Activated naive CD8-positive, alpha-beta T cell treated with anti-CD3 and anti-CD28 coated beads for 36 hours (primary cell): ENCODE data around the gene SUN3. TPM values are rescaled to one million over a fixed set of nuclear protein-coding genes. Genes with fewer than 3 reads are reported as not detected.

Experiments used
- DNase-seq: peaks from one replicate; pipeline ENCODE4 v3.0.0; 2021
- H3K27ac Mint-ChIP-seq: one replicate; pipeline ENCODE4 v1.8.0; 2022; ENCODE audit warnings: mild to moderate bottlenecking, moderate library complexity, mixed read lengths
- H3K27me3 Mint-ChIP-seq: one replicate; pipeline ENCODE4 v1.8.0; 2022; ENCODE audit warnings: mild to moderate bottlenecking, mixed read lengths
- H3K36me3 Mint-ChIP-seq: one replicate; pipeline ENCODE4 v1.8.0; 2021; ENCODE audit warnings: mild to moderate bottlenecking, mixed read lengths
- H3K4me1 Mint-ChIP-seq: one replicate; pipeline ENCODE4 v1.8.0; 2021; ENCODE audit warnings: mixed read lengths
- H3K4me3 Mint-ChIP-seq: one replicate; pipeline ENCODE4 v1.8.0; 2022; ENCODE audit warnings: mild to moderate bottlenecking, moderate library complexity, mixed read lengths
- H3K9me3 Mint-ChIP-seq: one replicate; pipeline ENCODE4 v1.8.0; 2022; ENCODE audit warnings: mixed read lengths
- total RNA-seq, 2 experiments: library from RNA; stranded (reverse); gene quantifications; one replicate each; pipeline ENCODE4 v1.2.3, GENCODE V29; 2021

Gene SUN3
- total RNA-seq, 2 experiments from 2014 or later: 0.54 TPM; not detected in 1

DNA sequence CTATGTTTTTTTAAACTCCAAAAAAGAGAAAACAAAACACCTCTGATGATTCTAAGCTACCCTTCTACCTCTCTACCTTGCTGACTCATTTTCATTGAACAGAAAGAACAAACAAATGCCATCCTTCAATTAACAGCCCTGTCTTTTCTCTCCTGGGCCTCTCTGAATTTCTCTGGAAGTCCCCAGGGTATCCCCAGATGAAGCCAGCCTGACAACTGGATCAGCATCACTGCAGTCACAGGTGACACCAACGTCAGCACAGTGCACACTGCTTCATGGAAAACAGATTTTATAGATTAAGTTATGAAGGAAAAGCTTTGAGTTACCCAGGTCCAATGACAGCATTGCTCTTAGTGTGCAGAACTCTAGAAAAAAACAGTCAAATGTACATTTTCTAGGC, 55.2 kb downstream of the SUN3 start:
- no peak overlapping the region for H3K4me3 Mint-ChIP-seq
- peak overlapping the region; percentile 63 for H3K27ac Mint-ChIP-seq
- peak; percentile 12 for DNase-seq
- H3K27me3 Mint-ChIP-seq: no peaks in the 10 kb centered on the region
- peaks cover 44% of the 10 kb centered on the region for H3K36me3 Mint-ChIP-seq
- H3K9me3 Mint-ChIP-seq: no peaks in the 10 kb centered on the region
- H3K4me1 Mint-ChIP-seq: peaks cover 41% of the 10 kb centered on the region

DNA sequence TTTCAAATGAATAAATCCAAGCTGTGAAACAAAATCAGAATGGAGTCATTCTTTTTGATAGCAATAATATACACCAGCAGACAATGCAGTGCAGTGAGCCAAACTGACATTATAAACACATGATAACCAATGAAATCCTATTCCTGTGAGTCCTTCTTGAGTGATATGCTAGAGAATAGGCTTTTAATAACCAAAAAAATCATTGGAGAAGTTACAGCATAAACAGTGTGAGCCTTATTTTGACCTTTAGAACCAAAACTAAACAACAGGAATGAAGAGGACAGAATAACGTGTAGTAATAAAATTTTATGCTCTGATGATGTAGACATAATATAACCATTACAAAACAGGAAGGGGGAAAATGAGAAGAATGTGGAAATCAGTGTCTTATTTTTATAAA, 58.1 kb downstream of the SUN3 start:
- H3K4me3 Mint-ChIP-seq: no peak overlapping the region
- H3K27ac Mint-ChIP-seq: no peak overlapping the region
- no peaks in the 10 kb centered on the region for H3K9me3 Mint-ChIP-seq
- H3K27me3 Mint-ChIP-seq: no peaks in the 10 kb centered on the region
- peaks cover 31% of the 10 kb centered on the region for H3K4me1 Mint-ChIP-seq
- peaks cover 41% of the 10 kb centered on the region for H3K36me3 Mint-ChIP-seq
- no peak for DNase-seq

DNA sequence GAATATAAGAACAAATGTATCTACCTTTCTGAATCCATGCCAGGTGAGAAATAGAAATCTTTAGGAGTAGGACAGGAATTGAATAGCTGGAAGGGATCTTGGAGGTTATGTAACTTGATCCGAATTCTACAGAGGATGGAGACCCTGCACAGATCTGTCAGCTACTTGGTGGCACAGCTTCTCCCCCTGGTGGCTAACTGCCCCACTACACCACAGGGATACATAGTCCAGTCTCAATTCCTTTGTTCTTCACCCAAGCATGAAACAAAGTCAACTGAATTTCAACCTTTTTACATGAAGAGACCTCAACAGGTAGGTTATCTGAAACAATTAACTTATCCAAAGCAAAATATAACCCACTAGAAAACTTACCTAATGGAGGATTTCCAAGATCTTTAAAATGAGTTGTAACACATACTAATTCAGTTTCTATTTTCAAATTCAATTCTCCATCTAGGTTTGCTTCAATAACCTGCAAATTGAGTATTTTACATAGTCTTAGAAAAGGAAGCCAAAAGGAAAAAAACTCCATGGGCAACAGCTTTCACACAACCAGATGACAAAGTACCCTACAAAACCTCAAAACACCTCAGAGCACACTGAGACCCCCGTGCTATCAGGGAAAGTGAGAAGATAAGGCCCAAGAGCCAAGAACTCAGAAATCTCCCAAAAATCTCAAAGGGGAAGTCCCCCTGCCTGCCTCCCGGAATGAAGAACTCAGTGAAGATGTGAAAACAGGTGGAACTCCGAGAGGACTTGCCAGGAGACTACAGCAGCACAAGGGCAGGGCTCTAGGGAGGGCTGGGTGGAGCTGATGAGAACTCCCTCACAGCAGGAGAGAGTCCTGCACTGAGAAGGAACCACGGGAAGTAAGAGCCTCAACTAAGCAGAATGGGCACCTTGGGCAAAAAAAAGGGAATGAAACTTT, 59.8 kb downstream of the SUN3 start:
- Mint-ChIP-seq H3K27me3 (no peaks in the 10 kb centered on the region), H3K27ac (no peak overlapping the region), H3K36me3 (peaks cover 42% of the 10 kb centered on the region), H3K4me1 (peaks cover 27% of the 10 kb centered on the region), H3K9me3 (no peaks in the 10 kb centered on the region), H3K4me3 (no peak overlapping the region)
- peak; percentile 45 for DNase-seq

DNA sequence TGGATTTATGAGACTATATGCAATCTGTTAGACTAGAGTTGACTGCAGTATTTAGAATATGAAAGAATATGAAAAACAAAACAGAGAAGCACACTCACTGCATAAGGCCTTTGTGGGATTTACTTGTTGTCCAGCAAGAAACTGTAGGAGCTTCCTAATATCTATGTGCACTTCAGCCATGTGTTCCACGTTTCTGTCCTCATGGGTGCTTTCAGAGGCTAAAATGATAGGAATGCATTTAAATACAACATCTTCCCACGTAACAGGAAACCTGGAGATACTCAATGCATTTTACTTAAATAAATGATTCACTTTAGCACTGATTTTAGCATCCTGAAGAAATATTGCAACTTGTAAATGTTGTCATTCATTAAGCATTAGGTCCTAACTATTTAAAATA, 61.2 kb downstream of the SUN3 start:
- peaks cover 15% of the 10 kb centered on the region for H3K4me1 Mint-ChIP-seq
- no peak for DNase-seq
- no peak overlapping the region for H3K27ac Mint-ChIP-seq
- no peaks in the 10 kb centered on the region for H3K27me3 Mint-ChIP-seq
- H3K9me3 Mint-ChIP-seq: no peaks in the 10 kb centered on the region
- peaks cover 36% of the 10 kb centered on the region for H3K36me3 Mint-ChIP-seq
- H3K4me3 Mint-ChIP-seq: no peak overlapping the region

DNA sequence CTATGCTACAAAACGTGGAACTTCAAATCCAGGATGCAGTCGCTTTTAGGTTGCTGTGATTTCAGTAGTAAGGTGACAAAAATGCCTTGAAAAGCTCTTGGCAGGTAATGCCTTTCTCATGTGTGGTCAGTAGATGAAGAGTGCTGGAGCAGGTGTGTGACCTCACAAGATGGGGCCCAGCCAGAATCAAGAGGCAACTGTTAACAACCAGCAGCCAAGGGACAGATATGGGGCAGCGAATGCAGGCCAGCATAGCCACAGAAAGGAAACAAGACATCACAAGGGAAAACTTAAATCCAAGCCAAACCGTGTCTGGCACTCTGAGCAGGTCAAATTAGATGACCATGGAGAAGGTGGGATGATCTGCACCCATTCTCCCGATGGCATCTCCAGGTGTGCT, 61.8 kb downstream of the SUN3 start:
- DNase-seq: no peak
- no peaks in the 10 kb centered on the region for H3K9me3 Mint-ChIP-seq
- peaks cover 15% of the 10 kb centered on the region for H3K4me1 Mint-ChIP-seq
- no peak overlapping the region for H3K27ac Mint-ChIP-seq
- no peak overlapping the region for H3K4me3 Mint-ChIP-seq
- H3K36me3 Mint-ChIP-seq: peaks cover 37% of the 10 kb centered on the region
- H3K27me3 Mint-ChIP-seq: no peaks in the 10 kb centered on the region

DNA sequence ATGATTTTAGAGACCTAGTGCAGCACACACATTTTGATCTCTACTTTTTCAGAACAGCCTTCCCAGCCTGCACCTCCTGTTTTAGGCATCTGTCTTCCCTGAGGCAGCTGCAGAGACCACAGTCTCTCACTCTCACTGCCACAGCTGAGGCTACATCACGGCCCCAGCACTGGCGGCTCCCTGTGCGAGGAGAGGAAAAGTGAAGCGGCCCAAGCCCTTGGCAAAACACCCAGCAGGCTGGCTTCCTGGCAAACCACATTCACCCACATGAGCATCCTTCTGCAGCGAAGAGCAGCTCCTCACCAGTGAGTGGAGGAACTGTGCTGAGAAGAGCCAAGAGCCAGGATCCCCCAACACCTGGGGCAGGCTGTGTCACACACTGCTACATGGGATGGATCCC, 63.5 kb downstream of the SUN3 start:
- Mint-ChIP-seq H3K4me1 (peaks cover 6% of the 10 kb centered on the region), H3K27me3 (no peaks in the 10 kb centered on the region), H3K27ac (no peak overlapping the region), H3K4me3 (no peak overlapping the region), H3K36me3 (peaks cover 51% of the 10 kb centered on the region), H3K9me3 (no peaks in the 10 kb centered on the region)
- DNase-seq: no peak

DNA sequence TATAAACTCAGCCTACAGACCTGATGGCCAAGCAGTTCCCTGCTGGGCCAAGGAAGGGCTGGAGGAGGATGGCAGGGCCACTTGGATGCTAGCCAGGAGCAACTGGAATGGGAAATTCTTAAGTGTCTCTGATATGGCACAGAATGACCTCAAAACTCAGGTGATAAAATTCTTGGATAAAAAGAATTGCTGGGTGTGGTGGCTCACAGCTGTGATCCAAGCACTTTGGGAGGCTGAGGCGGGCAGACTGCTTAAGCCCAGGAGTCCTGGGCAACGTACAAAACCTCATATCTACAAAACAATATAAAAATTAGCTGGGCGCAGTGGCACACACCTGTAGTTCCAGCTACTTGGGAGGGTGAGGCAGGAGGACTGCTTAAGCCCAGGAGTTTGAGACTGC, 66.6 kb downstream of the SUN3 start:
- H3K27me3 Mint-ChIP-seq: no peaks in the 10 kb centered on the region
- no peak for DNase-seq
- no peak overlapping the region for H3K27ac Mint-ChIP-seq
- H3K36me3 Mint-ChIP-seq: peaks cover 52% of the 10 kb centered on the region
- H3K4me3 Mint-ChIP-seq: no peak overlapping the region
- H3K4me1 Mint-ChIP-seq: peaks cover 8% of the 10 kb centered on the region
- H3K9me3 Mint-ChIP-seq: no peaks in the 10 kb centered on the region

DNA sequence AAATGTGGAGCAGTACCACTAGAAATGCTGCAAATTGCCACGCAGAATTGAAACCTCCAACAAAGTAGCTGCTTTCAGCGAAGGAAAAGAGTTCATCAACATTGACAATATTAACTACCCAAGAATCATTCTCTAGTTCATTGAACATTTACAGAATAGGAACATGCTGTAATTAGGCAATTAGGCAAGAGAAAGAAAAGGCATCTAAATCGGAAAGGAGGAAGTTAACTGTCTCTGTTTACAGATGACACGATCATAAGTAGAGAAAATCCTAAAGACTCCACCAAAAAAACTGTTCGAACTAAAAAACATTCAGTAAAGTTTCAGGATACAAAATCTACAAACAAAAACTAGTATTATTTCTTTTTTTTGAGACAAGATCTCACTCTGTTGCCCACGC, 71.8 kb downstream of the SUN3 start:
- H3K4me1 Mint-ChIP-seq: peaks cover 8% of the 10 kb centered on the region
- H3K27ac Mint-ChIP-seq: no peak overlapping the region
- no peaks in the 10 kb centered on the region for H3K27me3 Mint-ChIP-seq
- H3K9me3 Mint-ChIP-seq: no peaks in the 10 kb centered on the region
- no peak for DNase-seq
- peaks cover 36% of the 10 kb centered on the region for H3K36me3 Mint-ChIP-seq
- no peak overlapping the region for H3K4me3 Mint-ChIP-seq

DNA sequence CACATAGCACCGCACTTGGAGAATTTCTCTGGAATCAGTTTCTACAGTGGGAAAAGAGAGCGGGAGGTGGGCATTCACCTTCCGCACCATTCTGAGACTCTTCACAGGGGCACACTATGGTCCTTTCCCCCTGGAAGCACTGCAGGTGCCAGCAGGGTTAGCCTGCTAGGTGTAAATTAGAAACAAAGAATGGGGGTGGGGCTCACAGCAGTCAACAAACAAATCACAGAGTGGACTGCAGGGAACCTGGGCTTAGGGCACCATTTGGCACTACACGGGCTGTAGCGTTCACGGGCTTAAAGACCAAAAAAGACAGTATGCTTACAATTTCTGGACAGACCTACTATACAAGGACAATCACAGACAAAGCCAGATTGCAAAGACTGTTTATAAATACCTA, 72.7 kb downstream of the SUN3 start:
- Mint-ChIP-seq H3K9me3 (no peaks in the 10 kb centered on the region), H3K27me3 (no peaks in the 10 kb centered on the region), H3K27ac (no peak overlapping the region), H3K4me1 (peaks cover 10% of the 10 kb centered on the region), H3K4me3 (no peak overlapping the region), H3K36me3 (peaks cover 29% of the 10 kb centered on the region)
- no peak for DNase-seq

DNA sequence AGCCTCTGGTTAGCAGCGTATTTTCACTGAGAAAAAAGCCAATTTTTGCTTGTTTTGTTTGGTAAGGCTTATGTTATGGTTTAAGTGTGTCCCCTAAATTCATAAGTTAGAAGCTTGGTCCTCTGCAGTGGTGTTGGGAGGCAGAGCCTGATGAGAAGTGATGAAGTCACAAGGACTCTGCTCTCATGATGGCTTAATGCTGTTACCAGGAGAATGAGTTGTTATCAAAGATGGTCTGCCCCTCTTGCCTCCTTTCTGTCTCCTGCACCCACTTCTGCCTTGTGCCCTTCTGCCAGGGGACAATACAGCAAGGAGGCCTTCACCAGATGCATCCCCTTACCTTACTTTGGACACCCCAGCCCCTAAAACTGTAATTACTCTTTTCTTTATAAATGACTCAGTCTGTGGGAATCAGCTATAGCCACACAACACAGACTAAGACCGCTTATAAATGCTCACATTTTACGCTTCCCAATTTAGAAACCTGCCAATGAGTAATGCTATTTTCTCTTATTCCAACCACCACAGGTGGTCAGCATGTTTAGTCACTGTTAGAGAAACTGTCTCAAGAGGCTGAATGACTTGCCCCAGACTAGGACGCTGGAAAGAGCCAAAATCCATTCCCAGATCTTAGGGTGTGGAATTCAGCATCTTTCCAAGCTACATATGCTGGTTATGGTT, 74.5 kb downstream of the SUN3 start:
- H3K4me3 Mint-ChIP-seq: no peak overlapping the region
- peaks cover 10% of the 10 kb centered on the region for H3K4me1 Mint-ChIP-seq
- H3K9me3 Mint-ChIP-seq: no peaks in the 10 kb centered on the region
- DNase-seq: no peak
- H3K36me3 Mint-ChIP-seq: peaks cover 22% of the 10 kb centered on the region
- no peaks in the 10 kb centered on the region for H3K27me3 Mint-ChIP-seq
- H3K27ac Mint-ChIP-seq: peak overlapping the region; percentile 66

DNA sequence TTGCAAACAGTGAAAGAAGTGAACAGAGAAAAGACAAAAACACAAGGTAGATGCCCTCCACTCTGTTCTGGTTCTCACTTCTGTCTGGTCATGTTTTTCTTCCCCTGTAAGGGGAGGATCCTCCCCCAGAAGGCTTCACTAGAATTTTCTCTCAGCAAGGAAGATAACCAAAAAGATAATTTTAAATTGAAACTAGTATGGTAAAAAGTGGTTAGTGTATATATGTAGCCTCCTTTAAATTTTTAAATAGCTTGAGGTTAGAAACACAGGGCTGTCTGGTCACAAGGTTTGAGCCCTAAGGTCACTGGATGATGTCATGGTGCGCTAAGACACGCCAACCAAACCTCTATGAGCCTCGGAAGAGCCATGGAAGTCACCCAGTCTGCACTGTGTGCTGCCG, 75.1 kb downstream of the SUN3 start:
- H3K27me3 Mint-ChIP-seq: no peaks in the 10 kb centered on the region
- peak overlapping the region; percentile 66 for H3K27ac Mint-ChIP-seq
- peaks cover 10% of the 10 kb centered on the region for H3K4me1 Mint-ChIP-seq
- DNase-seq: no peak
- H3K9me3 Mint-ChIP-seq: no peaks in the 10 kb centered on the region
- H3K4me3 Mint-ChIP-seq: no peak overlapping the region
- H3K36me3 Mint-ChIP-seq: peaks cover 22% of the 10 kb centered on the region

DNA sequence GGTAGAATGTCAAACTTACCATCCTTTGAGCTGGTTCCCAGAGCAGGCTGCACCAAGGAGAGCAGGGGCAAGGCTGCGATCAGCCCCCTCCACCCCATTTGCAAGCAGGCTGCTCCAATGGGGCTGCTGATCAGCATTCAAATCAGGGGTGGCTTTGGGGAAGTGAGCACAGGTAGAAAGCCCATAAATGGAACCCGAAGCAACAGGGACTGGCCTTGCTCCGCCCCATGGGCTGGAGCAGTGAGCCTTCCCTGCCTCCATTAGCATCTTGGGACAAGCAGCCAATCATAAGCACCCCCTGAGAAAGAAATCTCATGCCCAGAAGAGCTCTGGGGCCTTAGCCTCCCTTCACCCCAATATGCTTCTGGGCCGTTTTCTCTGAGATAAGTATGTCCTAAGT, 76.7 kb downstream of the SUN3 start:
- DNase-seq: no peak
- Mint-ChIP-seq H3K4me3 (no peak overlapping the region), H3K9me3 (no peaks in the 10 kb centered on the region), H3K27ac (no peak overlapping the region), H3K36me3 (peaks cover 11% of the 10 kb centered on the region), H3K4me1 (peaks cover 4% of the 10 kb centered on the region), H3K27me3 (no peaks in the 10 kb centered on the region)

DNA sequence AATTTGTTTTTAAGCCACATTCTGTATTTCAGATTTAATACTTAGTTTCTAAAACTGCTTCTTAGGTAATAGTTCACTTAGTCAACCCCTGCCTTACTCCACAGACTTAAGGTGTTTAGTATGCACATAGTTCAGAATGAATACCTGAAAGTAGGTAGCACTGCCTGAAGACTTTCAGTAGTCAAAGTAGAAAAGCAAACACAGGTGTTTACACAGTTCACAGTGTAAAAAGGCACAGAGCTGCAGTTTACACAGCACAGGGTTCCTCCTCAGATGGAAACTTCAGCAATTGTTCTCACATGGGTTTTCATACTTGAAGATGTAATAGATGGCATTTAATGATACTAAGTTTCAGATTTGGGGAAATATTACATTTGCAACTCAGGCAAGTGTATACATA, 77.5 kb downstream of the SUN3 start:
- Mint-ChIP-seq H3K27me3 (no peaks in the 10 kb centered on the region), H3K27ac (no peak overlapping the region), H3K4me3 (no peak overlapping the region), H3K4me1 (peaks cover 3% of the 10 kb centered on the region), H3K9me3 (no peaks in the 10 kb centered on the region), H3K36me3 (peaks cover 5% of the 10 kb centered on the region)
- no peak for DNase-seq

DNA sequence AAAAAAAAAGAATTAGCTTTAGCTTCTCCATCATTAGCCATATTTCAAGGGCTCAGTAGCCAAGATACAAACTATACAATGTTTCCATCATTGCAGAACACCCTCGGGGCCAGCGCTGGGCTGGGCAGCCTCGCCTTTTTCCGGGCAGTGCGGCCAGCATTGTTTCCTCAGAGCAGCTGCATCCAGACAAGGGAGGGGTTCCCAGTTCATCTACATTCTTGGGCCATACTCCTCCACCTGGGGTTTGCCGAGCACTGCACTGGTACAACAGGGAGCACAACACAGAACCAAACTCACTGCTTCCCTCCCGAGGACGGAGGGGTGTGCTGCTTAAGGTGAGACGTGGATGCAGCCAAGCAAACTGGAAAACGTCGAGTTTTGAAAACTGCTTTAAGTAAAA, 78.2 kb downstream of the SUN3 start:
- Mint-ChIP-seq H3K36me3 (peaks cover 5% of the 10 kb centered on the region), H3K27me3 (no peaks in the 10 kb centered on the region), H3K9me3 (no peaks in the 10 kb centered on the region), H3K4me3 (no peak overlapping the region), H3K27ac (no peak overlapping the region), H3K4me1 (peaks cover 3% of the 10 kb centered on the region)
- DNase-seq: no peak

DNA sequence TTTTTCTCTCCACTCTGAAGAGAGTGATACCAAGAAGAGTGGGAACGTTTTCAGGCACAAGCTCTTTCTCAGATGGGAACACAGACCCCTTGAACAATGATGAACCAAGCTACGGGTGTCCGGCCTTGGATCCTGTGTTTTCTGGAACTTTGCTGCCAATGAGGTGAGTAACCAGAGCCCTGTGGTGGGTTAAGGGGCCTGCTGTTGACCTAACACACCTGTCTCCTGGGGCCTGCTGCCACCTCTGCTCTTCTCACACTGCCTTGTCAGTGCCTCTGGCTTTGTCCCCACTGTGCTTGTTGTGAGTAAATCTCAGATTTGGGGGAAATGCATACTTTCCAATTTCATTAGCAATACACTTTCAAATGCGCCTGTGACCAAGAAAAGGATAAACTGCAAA, 79.2 kb downstream of the SUN3 start:
- Mint-ChIP-seq H3K4me1 (peaks cover 3% of the 10 kb centered on the region), H3K27ac (no peak overlapping the region), H3K36me3 (peaks cover 5% of the 10 kb centered on the region), H3K27me3 (no peaks in the 10 kb centered on the region), H3K9me3 (no peaks in the 10 kb centered on the region), H3K4me3 (no peak overlapping the region)
- DNase-seq: no peak
